Astrocyte (in vitro differentiated cells and primary cell): ENCODE measurements around the gene NPHP4. TPM values are rescaled to one million over a fixed set of nuclear protein-coding genes. Genes with fewer than 3 reads are reported as not detected.

ENCODE experiments used
- DNase-seq: peaks from one replicate; pipeline ENCODE4 v3.0.0-alpha.2; 2010; ENCODE audit warnings: low read depth
- FAIRE-seq: peaks from 2 replicates; lab custom pipeline; 2011; peaks lifted over from hg19 to GRCh38; lab: Jason Lieb, UNC
- H2AFZ ChIP-seq: 2 replicates; pipeline ENCODE4 v1.6.0; 2012; ENCODE audit warnings: low read depth, low read length, inconsistent platforms
- H3K27ac ChIP-seq: 2 replicates; pipeline ENCODE4 v1.5.1; 2011; ENCODE audit warnings: low read depth, low read length, inconsistent platforms
- H3K27me3 ChIP-seq: 2 replicates; pipeline ENCODE4 v1.6.0; 2011; ENCODE audit warnings: low read length, inconsistent platforms; ENCODE audit not compliant: insufficient read depth
- H3K36me3 ChIP-seq: 2 replicates; pipeline ENCODE4 v1.5.1; 2011; ENCODE audit warnings: low read length, inconsistent platforms; ENCODE audit not compliant: insufficient read depth
- H3K4me1 ChIP-seq: 2 replicates; pipeline ENCODE4 v1.5.1; 2011; ENCODE audit warnings: low read length, inconsistent platforms; ENCODE audit not compliant: insufficient read depth
- H3K4me2 ChIP-seq: 2 replicates; pipeline ENCODE4 v1.6.0; 2012; ENCODE audit warnings: low read length, inconsistent platforms
- H3K4me3 ChIP-seq: 2 replicates; pipeline ENCODE4 v1.5.1; 2011; ENCODE audit warnings: low read depth, mild to moderate bottlenecking, low read length, inconsistent platforms; ENCODE audit not compliant: insufficient read depth
- H3K79me2 ChIP-seq: 2 replicates; pipeline ENCODE4 v1.6.0; 2012; ENCODE audit warnings: mild to moderate bottlenecking, low read length, inconsistent platforms; ENCODE audit not compliant: insufficient read depth
- H3K9ac ChIP-seq: 2 replicates; pipeline ENCODE4 v1.6.0; 2012; ENCODE audit warnings: mild to moderate bottlenecking, low read length, inconsistent platforms
- H3K9me3 ChIP-seq: 2 replicates; pipeline ENCODE4 v1.5.1; 2012; ENCODE audit warnings: low read depth, mild to moderate bottlenecking, low read length, inconsistent platforms; ENCODE audit not compliant: insufficient read depth
- H4K20me1 ChIP-seq: 2 replicates; pipeline ENCODE4 v1.6.0; 2012; ENCODE audit warnings: low read length, inconsistent platforms; ENCODE audit not compliant: insufficient read depth
- H3K27ac Mint-ChIP-seq: one replicate; pipeline ENCODE4 v1.8.0; 2021; ENCODE audit warnings: mild to moderate bottlenecking, mixed read lengths; ENCODE audit not compliant: unreplicated experiment
- H3K27me3 Mint-ChIP-seq: one replicate; pipeline ENCODE4 v1.8.0; 2021; ENCODE audit warnings: low read depth, mixed read lengths; ENCODE audit not compliant: unreplicated experiment
- H3K36me3 Mint-ChIP-seq: one replicate; pipeline ENCODE4 v1.8.0; 2021; ENCODE audit warnings: low read depth, mixed read lengths; ENCODE audit not compliant: unreplicated experiment
- H3K4me1 Mint-ChIP-seq: one replicate; pipeline ENCODE4 v1.8.0; 2021; ENCODE audit warnings: low read depth, mixed read lengths; ENCODE audit not compliant: unreplicated experiment
- H3K4me3 Mint-ChIP-seq: one replicate; pipeline ENCODE4 v1.8.0; 2021; ENCODE audit warnings: mild to moderate bottlenecking, moderate library complexity, mixed read lengths; ENCODE audit not compliant: unreplicated experiment
- H3K9me3 Mint-ChIP-seq: one replicate; pipeline ENCODE4 v1.8.0; 2021; ENCODE audit warnings: mild to moderate bottlenecking, mixed read lengths; ENCODE audit not compliant: unreplicated experiment
- CTCF ChIP-seq: IDR thresholded peaks from 2 replicates; pipeline ENCODE4 v1.5.1; 2011; ENCODE audit warnings: low read depth, mild to moderate bottlenecking, inconsistent platforms, low read length, moderate library complexity; ENCODE audit not compliant: insufficient read depth
- EZH2 ChIP-seq: IDR thresholded peaks from 2 replicates; pipeline ENCODE4 v1.6.1; 2012; ENCODE audit warnings: mild to moderate bottlenecking, low read length, inconsistent platforms; ENCODE audit not compliant: insufficient read depth
- total RNA-seq: library from RNA; stranded (reverse); gene quantifications from 2 replicates; pipeline ENCODE4 v1.2.1, GENCODE V29; 2021

Gene NPHP4
- total RNA-seq, 1 donor from 2014 or later, result 8.4 TPM

GRCh38 chr1:5904551-5904950, 87.7 kb downstream of the NPHP4 start:
- H3K4me3 Mint-ChIP-seq, result no peak overlapping the region
- Histone ChIP-seq H3K79me2 (no peaks in the 10 kb centered on the region), H3K9ac (no peak overlapping the region), H2AFZ (no peak overlapping the region), H3K36me3 (no peaks in the 10 kb centered on the region), H3K4me3 (no peak overlapping the region), H3K4me1 (no peaks in the 10 kb centered on the region), H3K27ac (no peak overlapping the region), H3K9me3 (no peaks in the 10 kb centered on the region), H4K20me1 (no peaks in the 10 kb centered on the region), H3K4me2 (no peak overlapping the region), H3K27me3 (no peaks in the 10 kb centered on the region)
- DNase-seq (no peak), FAIRE-seq (no peak)
- H3K9me3 Mint-ChIP-seq, result no peaks in the 10 kb centered on the region
- no peaks in the 10 kb centered on the region for H3K4me1 Mint-ChIP-seq
- peaks cover 6% of the 10 kb centered on the region for H3K36me3 Mint-ChIP-seq
- H3K27me3 Mint-ChIP-seq, result no peaks in the 10 kb centered on the region
- no peak overlapping the region for H3K27ac Mint-ChIP-seq
- TF ChIP-seq EZH2, result no peak
- TF ChIP-seq CTCF, result no peak

DNA sequence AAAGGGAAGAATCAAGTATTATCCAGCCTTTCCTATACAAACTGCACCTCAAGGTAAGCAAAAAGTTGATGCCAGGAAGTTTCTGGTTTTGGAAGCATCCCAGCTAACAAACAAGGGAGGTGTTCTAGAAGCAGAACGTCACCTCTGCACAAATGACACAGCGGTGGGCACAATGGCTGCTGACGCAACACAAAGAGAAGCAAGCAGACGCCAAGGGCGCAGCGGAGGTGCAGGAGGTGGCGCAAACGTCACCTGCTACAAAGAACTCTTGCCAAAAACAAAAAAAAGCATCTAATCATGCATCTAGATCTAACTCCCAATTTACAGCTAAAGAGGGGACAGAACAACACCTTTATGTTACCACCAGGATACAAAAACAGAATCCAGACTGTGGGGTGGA, 88.5 kb downstream of the NPHP4 start:
- Mint-ChIP-seq H3K27ac (no peak overlapping the region), H3K27me3 (no peaks in the 10 kb centered on the region), H3K9me3 (no peaks in the 10 kb centered on the region), H3K4me1 (no peaks in the 10 kb centered on the region), H3K36me3 (peaks cover 8% of the 10 kb centered on the region), H3K4me3 (no peak overlapping the region)
- no peak overlapping the region for H3K9ac ChIP-seq
- peaks cover 7% of the 10 kb centered on the region for H4K20me1 ChIP-seq
- no peak overlapping the region for H3K27ac ChIP-seq
- no peaks in the 10 kb centered on the region for H3K27me3 ChIP-seq
- H3K79me2 ChIP-seq, result no peaks in the 10 kb centered on the region
- no peaks in the 10 kb centered on the region for H3K9me3 ChIP-seq
- DNase-seq, result no peak
- H3K4me2 ChIP-seq, result no peak overlapping the region
- TF ChIP-seq EZH2 (no peak), CTCF (no peak)
- no peaks in the 10 kb centered on the region for H3K36me3 ChIP-seq
- no peak overlapping the region for H2AFZ ChIP-seq
- H3K4me3 ChIP-seq, result no peak overlapping the region
- FAIRE-seq, result no peak
- no peaks in the 10 kb centered on the region for H3K4me1 ChIP-seq

DNA sequence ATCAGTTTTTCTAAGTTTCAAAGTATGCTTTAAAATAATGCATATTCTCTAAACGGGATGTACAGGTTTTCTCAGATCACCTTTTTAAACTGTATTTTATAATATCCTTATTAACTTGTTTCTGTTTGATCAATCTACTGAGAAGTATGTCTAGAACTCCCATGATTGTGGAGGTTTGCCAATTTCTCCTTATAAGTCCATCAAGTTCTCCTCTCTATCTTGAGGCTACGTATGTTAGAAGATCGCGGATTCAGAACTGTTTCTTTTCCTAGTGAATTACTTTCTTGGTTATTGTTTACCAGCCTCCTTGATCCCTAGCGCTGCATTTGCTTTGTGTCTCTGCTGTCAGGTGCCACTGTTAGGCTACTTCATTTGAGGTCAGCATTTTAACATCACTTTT, 89.2 kb downstream of the NPHP4 start:
- Histone ChIP-seq H3K27ac (no peak overlapping the region), H3K27me3 (no peaks in the 10 kb centered on the region), H3K9me3 (no peaks in the 10 kb centered on the region), H3K4me2 (no peak overlapping the region), H3K36me3 (no peaks in the 10 kb centered on the region), H3K4me1 (no peaks in the 10 kb centered on the region), H2AFZ (no peak overlapping the region), H3K9ac (no peak overlapping the region), H4K20me1 (peaks cover 9% of the 10 kb centered on the region), H3K79me2 (no peaks in the 10 kb centered on the region), H3K4me3 (no peak overlapping the region)
- DNase-seq (no peak), FAIRE-seq (no peak)
- H3K9me3 Mint-ChIP-seq, result no peaks in the 10 kb centered on the region
- H3K4me3 Mint-ChIP-seq, result no peak overlapping the region
- peaks cover 11% of the 10 kb centered on the region for H3K36me3 Mint-ChIP-seq
- no peak for TF ChIP-seq EZH2
- no peak for TF ChIP-seq CTCF
- H3K27ac Mint-ChIP-seq, result no peak overlapping the region
- no peaks in the 10 kb centered on the region for H3K4me1 Mint-ChIP-seq
- H3K27me3 Mint-ChIP-seq, result no peaks in the 10 kb centered on the region
